ENCODE results near the gene EXOC4. TPM values are rescaled to one million over a fixed set of nuclear protein-coding genes. Genes with fewer than 3 reads are reported as not detected.

EXOC4 gene
- total and polyA plus RNA-seq, 2 of the 13 experiments (the other 11 are each of a cell fraction or from before 2014, with no cell fraction given) = 22.5 to 39.0 TPM

DNA sequence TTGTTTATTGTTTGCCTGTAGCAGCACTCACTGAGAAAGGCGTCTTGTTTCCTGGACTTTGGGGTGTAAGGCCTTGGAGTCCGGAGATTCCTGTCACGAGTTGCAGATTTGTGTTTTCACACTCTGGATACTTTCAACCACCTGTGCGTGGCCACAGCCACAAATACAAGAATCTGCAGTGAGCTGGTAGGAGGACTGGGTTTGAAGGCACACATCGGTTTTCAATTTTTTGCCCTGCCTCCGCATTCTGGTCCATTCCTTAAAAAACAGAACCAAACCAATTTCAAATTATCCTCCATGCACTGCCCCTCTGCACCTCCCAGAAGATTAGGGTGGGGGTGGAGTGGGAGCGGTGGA, 619 bp downstream of the EXOC4 start (continued):
- TF ChIP-seq, protein P1, sequence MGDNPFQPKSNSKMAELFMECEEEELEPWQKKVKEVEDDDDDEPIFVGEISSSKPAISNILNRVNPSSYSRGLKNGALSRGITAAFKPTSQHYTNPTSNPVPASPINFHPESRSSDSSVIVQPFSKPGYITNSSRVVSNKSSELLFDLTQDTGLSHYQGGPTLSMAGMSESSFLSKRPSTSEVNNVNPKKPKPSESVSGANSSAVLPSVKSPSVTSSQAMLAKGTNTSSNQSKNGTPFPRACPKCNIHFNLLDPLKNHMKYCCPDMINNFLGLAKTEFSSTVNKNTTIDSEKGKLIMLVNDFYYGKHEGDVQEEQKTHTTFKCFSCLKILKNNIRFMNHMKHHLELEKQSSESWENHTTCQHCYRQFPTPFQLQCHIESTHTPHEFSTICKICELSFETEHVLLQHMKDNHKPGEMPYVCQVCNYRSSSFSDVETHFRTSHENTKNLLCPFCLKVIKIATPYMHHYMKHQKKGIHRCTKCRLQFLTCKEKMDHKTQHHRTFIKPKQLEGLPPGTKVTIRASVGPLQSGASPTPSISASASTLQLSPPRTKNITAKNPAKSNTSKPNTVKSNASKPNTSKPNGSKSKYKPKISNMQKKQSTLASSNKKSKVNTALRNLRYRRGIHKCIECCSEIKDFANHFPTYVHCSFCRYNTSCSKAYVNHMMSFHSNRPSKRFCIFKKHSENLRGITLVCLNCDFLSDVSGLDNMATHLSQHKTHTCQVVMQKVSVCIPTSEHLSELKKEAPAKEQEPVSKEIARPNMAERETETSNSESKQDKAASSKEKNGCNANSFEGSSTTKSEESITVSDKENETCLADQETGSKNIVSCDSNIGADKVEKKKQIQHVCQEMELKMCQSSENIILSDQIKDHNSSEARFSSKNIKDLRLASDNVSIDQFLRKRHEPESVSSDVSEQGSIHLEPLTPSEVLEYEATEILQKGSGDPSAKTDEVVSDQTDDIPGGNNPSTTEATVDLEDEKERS (CRISPR knock-in tag; IDR thresholded peaks at IDR 0.05) = no peak
- TF ChIP-seq IKZF1 (IDR thresholded peaks at IDR 0.05) (no peak), ZNF652 (CRISPR knock-in tag; IDR thresholded peaks at IDR 0.05; ENCODE audit: borderline replicate concordance, low read depth) (no peak), KDM5A (IDR thresholded peaks at IDR 0.05; ENCODE audit: borderline replicate concordance, low read length) (peak; percentile 25; the same call in 1 of the 2 replicates)
- TF ChIP-seq, protein P2, sequence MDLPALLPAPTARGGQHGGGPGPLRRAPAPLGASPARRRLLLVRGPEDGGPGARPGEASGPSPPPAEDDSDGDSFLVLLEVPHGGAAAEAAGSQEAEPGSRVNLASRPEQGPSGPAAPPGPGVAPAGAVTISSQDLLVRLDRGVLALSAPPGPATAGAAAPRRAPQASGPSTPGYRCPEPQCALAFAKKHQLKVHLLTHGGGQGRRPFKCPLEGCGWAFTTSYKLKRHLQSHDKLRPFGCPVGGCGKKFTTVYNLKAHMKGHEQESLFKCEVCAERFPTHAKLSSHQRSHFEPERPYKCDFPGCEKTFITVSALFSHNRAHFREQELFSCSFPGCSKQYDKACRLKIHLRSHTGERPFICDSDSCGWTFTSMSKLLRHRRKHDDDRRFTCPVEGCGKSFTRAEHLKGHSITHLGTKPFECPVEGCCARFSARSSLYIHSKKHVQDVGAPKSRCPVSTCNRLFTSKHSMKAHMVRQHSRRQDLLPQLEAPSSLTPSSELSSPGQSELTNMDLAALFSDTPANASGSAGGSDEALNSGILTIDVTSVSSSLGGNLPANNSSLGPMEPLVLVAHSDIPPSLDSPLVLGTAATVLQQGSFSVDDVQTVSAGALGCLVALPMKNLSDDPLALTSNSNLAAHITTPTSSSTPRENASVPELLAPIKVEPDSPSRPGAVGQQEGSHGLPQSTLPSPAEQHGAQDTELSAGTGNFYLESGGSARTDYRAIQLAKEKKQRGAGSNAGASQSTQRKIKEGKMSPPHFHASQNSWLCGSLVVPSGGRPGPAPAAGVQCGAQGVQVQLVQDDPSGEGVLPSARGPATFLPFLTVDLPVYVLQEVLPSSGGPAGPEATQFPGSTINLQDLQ (CRISPR knock-in tag; IDR thresholded peaks at IDR 0.05) = no peak
- TF ChIP-seq, protein P3, sequence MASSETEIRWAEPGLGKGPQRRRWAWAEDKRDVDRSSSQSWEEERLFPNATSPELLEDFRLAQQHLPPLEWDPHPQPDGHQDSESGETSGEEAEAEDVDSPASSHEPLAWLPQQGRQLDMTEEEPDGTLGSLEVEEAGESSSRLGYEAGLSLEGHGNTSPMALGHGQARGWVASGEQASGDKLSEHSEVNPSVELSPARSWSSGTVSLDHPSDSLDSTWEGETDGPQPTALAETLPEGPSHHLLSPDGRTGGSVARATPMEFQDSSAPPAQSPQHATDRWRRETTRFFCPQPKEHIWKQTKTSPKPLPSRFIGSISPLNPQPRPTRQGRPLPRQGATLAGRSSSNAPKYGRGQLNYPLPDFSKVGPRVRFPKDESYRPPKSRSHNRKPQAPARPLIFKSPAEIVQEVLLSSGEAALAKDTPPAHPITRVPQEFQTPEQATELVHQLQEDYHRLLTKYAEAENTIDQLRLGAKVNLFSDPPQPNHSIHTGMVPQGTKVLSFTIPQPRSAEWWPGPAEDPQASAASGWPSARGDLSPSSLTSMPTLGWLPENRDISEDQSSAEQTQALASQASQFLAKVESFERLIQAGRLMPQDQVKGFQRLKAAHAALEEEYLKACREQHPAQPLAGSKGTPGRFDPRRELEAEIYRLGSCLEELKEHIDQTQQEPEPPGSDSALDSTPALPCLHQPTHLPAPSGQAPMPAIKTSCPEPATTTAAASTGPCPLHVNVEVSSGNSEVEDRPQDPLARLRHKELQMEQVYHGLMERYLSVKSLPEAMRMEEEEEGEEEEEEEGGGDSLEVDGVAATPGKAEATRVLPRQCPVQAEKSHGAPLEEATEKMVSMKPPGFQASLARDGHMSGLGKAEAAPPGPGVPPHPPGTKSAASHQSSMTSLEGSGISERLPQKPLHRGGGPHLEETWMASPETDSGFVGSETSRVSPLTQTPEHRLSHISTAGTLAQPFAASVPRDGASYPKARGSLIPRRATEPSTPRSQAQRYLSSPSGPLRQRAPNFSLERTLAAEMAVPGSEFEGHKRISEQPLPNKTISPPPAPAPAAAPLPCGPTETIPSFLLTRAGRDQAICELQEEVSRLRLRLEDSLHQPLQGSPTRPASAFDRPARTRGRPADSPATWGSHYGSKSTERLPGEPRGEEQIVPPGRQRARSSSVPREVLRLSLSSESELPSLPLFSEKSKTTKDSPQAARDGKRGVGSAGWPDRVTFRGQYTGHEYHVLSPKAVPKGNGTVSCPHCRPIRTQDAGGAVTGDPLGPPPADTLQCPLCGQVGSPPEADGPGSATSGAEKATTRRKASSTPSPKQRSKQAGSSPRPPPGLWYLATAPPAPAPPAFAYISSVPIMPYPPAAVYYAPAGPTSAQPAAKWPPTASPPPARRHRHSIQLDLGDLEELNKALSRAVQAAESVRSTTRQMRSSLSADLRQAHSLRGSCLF (CRISPR knock-in tag; IDR thresholded peaks at IDR 0.05; ENCODE audit: borderline replicate concordance) = no peak

All from HepG2 (cell line).